HG03439 (cell line): Measurements from ENCODE around the gene EPS15.
"Not testable (repeated sequence)": the region's sequence is repeated elsewhere in the genome, so short reads cannot be mapped to it uniquely, and the experiment has no call there.

Experiments used
- ATAC-seq: cut with Tn5 transposase; IDR thresholded peaks from one replicate; pipeline ENCODE4 v1.9.1; 2021; ENCODE audit warnings: mild to moderate bottlenecking, moderate library complexity; ENCODE audit not compliant: unreplicated experiment

EPS15 gene

DNA sequence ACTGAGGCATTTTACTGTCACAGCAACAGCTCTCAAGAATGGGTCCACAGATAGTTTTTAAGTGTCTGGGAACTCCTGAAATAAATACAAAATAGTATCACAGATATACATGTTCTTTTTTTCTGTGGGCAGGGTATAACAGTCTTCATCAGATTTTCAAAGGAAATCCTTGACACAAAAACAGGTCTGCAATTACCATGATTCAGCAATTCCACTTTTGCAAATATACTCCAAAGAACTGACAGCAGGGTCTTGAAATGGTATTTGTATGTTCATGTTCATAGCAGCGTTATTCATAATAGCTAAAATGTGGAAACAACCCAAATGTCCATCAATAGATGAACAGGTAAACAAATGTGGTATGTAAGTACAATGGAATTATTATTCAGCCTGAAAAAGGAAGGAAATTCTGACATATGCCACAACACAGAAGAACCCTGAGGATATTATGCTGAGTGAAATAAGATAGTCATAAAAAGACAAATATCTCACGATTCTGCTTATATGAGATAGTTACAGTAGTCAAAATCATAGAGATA is 85.0 kb downstream of the EPS15 start:
- ATAC-seq = no peak

GRCh38 chr1:51433269-51433971 is 85.6 kb downstream of the EPS15 start:
- ATAC-seq = no peak

GRCh38 chr1:51432146-51432545 is 86.9 kb downstream of the EPS15 start:
- no peak for ATAC-seq

DNA sequence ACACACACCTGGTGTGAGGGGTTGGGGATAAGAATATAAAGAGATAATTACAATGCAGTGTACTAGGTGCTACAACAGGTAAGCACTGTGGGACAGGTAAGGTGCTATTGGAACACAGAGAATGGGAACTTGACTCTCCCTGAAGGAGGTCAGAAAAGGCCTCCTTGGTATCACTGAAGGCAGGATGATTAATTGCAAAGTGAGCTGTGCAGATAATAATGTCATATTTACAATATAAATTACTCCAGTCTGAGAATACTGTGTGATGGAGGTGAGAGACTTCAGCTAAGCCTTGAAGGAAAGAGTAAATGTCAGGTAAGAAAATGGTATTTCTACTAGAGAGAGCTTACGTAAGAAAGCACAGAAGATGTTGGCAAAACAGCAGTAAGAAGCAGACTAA is 91.6 kb downstream of the EPS15 start:
- no peak for ATAC-seq

DNA sequence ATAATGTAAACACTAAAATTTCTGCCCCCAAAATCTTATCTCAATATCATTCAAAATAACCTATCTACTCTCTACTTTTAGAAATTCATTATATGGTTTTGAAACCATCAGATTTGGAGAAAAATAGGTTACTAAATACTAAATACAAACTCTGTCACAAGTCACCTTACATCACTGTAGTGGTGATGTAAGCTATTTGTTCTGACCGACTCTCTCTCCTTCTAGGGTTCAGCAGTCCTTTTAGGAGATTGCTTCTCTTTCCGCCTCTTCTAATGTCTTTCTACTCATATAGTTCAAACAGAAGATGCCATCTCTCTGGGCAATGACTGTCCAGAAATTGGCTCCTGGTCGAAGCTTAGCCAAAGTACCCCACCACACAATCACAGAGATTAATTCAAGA is 93.1 kb downstream of the EPS15 start:
- ATAC-seq = no peak

DNA sequence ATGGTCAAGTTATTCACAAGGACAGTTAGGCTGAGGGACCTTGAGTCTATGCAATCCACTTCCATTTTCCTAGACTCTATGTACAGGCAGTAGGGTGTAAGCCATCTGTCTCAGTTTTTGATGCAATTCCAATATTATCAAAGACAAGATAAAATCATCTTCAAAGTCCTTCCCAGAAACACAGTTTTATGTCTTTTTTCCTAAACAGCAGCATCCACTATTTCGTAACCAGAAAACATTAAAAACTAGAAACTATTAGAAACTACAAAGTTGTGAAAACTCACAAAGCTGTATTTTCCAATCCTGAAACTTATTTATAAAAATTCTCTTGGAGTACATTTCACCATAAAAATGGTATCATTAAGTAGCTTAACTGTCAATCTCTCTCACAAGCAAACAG is 93.8 kb downstream of the EPS15 start:
- no peak for ATAC-seq

- ATAC-seq = no peak
These were observed 95.8 kb downstream of the EPS15 start for GRCh38 chr1:51423073-51423821.

- ATAC-seq = no peak
These were observed 96.5 kb downstream of the EPS15 start for GRCh38 chr1:51422367-51423072.

GRCh38 chr1:51421964-51422363 is 97.1 kb downstream of the EPS15 start:
- ATAC-seq = no peak

GRCh38 chr1:51420867-51421627 is 98.0 kb downstream of the EPS15 start:
- ATAC-seq = no peak

- ATAC-seq = no peak
These were observed 100.6 kb downstream of the EPS15 start for GRCh38 chr1:51418384-51418959.

- no peak for ATAC-seq
These were observed 101.3 kb downstream of the EPS15 start for GRCh38 chr1:51417496-51418383.

- no peak for ATAC-seq
These were observed 102.2 kb downstream of the EPS15 start for GRCh38 chr1:51416910-51417309.

GRCh38 chr1:51415963-51416362 is 103.1 kb downstream of the EPS15 start:
- ATAC-seq = no peak

- ATAC-seq = no peak
These were observed 104.3 kb downstream of the EPS15 start for GRCh38 chr1:51414811-51415210.

GRCh38 chr1:51411820-51412219 is 107.2 kb downstream of the EPS15 start:
- not testable (repeated sequence) for ATAC-seq

DNA sequence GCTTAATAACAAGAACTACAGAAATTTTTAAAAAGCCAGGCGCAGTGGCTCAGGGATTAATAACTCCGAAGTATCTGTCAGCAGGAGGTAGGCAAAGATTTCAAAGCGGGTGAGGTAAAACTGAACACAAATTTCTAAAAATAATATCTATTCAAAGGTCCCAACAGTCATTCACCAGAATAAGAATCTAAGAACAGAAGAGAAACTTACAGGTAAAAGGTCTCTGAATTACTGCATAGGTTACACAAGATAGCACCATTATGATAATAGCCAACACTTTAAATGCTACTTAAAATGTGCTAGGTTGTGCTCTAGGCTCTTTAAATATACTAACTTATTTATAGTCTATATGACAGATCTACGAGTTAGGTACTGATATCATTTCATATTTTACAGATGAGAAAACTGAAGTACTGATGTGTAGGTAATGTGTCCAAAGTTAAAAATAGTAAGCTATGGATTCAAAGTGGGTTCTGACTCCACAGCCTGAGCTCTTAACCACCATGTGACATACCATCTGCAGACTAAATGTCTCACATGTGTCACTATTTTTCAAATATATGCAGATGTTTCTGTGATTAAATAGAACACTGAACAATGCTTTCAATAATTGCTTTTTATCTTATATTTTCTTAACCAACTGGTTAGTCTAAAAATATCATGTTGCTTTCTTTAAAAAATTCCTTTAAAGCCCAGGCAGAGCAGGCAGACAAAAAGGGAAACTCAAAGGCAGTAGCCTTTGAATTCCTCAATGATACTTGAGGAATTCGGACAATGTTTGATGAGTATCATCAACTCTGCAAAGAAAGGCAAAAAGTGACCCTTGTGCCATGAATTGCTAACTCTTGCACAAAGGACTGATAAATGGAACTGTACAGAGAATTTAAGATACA is 108.3 kb downstream of the EPS15 start:
- ATAC-seq = no peak

- not testable (repeated sequence) for ATAC-seq
These were observed 109.1 kb downstream of the EPS15 start for GRCh38 chr1:51409755-51410541.
